Transverse colon (tissue), 4 donors: ENCODE results near the gene MRPS5. TPM values are rescaled to one million over a fixed set of nuclear protein-coding genes. Genes with fewer than 3 reads are reported as not detected.
A peak's percentile ranks its signal among the peaks of the same experiment; 100 is the strongest.

ENCODE experiments used
- DNase-seq: peaks from one replicate; pipeline ENCODE4 v3.0.0-alpha.2; 2019
- H3K27ac ChIP-seq, 4 donors: fragments of 200-600 bp; sonication (generic); 2 replicates each; pipeline ENCODE4 v1.5.1; 2016 to 2018; ENCODE audit warnings: inconsistent platforms in 4 of 4
- H3K27me3 ChIP-seq: fragments of 200-600 bp; sonication (generic); 2 replicates; pipeline ENCODE4 v1.5.1; 2017; ENCODE audit warnings: inconsistent platforms
- H3K36me3 ChIP-seq, 4 donors: fragments of 200-600 bp; sonication (generic); 2 replicates each; pipeline ENCODE4 v1.5.1; 2017 to 2019; ENCODE audit warnings: inconsistent platforms in 4 of 4
- H3K4me1 ChIP-seq, 4 donors: fragments of 200-600 bp; sonication (generic); 2 replicates each; pipeline ENCODE4 v1.5.1; 2017 to 2020; ENCODE audit warnings: inconsistent platforms in 4 of 4
- H3K4me3 ChIP-seq, 4 donors: fragments of 200-600 bp; sonication (generic); 1 replicate in 1 of 4; 2 replicates in 3 of 4; pipeline versions ENCODE4 v1.5.1 to v1.6.1; 2017 to 2019; ENCODE audit warnings: inconsistent platforms in 4 of 4
- H3K9me3 ChIP-seq, 2 donors: fragments of 200-600 bp; sonication (generic); 2 replicates each; pipeline ENCODE4 v1.5.1; 2017 to 2019; ENCODE audit warnings: inconsistent platforms in 2 of 2
- CTCF ChIP-seq, 5 experiments: fragments of 200-600 bp in 3 of 5; fragments of 450-650 bp in 2 of 5; sonication (generic) in 3 of 5; IDR thresholded peaks; 1 replicate in 2 of 5; 2 replicates in 3 of 5; pipeline ENCODE4 v1.5.1; 2016 to 2017; ENCODE audit warnings: antibody characterized with exemption in 5 of 5, inconsistent platforms in 3 of 5, mild to moderate bottlenecking in 2 of 5, moderate library complexity in 1 of 5
- EP300 ChIP-seq: sonication (generic); formaldehyde crosslinking; IDR thresholded peaks from one replicate; pipeline ENCODE4 v1.6.1; 2017; ENCODE audit warnings: antibody characterized with exemption, low read depth
- POLR2A ChIP-seq: fragments of 450-650 bp; IDR thresholded peaks from one replicate; pipeline ENCODE4 v1.6.1; 2016; ENCODE audit warnings: antibody characterized with exemption, mild to moderate bottlenecking, moderate library complexity
- POLR2AphosphoS5 ChIP-seq, 3 donors: sonication (generic); formaldehyde crosslinking; IDR thresholded peaks; one replicate each; pipeline ENCODE4 v1.6.1; 2016; ENCODE audit warnings: antibody characterized with exemption in 3 of 3
- WGBS, 2 donors: methylation state at CpG; one replicate each; pipeline ENCODE4 v1.1.5; 2018; ENCODE audit warnings: low coverage in 1 of 2; 5-methylcytosine and 5-hydroxymethylcytosine counted together
- in situ Hi-C, 4 donors: fragments of 200-750 bp; cut with MboI; loops; one replicate each; pipeline versions ENCODE4 v1.15.0 to v1.15.1; 2017; ENCODE audit warnings: low sequenced_read_pairs in 3 of 4, low pct_ligation_motif_present in 1 of 4, low pct_unique_long_range_greater_than_20kb in 1 of 4
- intact Hi-C: fragments of 100-400 bp; cut with DNase I; formaldehyde crosslinking; loops from one replicate; pipeline ENCODE4 v1.15.1; 2023; ENCODE audit warnings: low total_unique reads
- total RNA-seq, 4 donors: library from RNA; depleted of rRNA; stranded (reverse); fragments of >200 nt; gene quantifications; one replicate each; pipeline ENCODE4 v1.1.0, GENCODE V29; 2016

The MRPS5 gene
- total RNA-seq, 4 donors from 2014 or later = 61.7 to 145 (median 77.2) TPM

GRCh38 chr2:95077861-95078603, 43.6 kb downstream of the MRPS5 start:
- H3K27me3 ChIP-seq = peaks cover 56% of the 10 kb centered on the region
- intact Hi-C loops (no loop called here), in situ Hi-C loops (no loop called here)

GRCh38 chr2:95077530-95077825, 44.1 kb downstream of the MRPS5 start:
- WGBS, 2 donors = 30 to 37% methylated on average over 2 to 3 of the region's 3 CpGs
- intact Hi-C loops = no loop called here
- H3K27me3 ChIP-seq = peaks cover 59% of the 10 kb centered on the region

More at GRCh38 chr2:95077861-95078603, 43.6 kb downstream of the MRPS5 start:
- Histone ChIP-seq H3K9me3 (no peaks in the 10 kb centered on the region), H3K4me1 (peaks cover 0 to 9% (median 7%) of the 10 kb centered on the region in 4 donors), H3K27ac (no peak overlapping the region), H3K4me3 (no peak overlapping the region), H3K36me3 (no peaks in the 10 kb centered on the region)
- no peak for DNase-seq
- no peak for TF ChIP-seq POLR2A
- TF ChIP-seq EP300 = no peak
- TF ChIP-seq CTCF (IDR thresholded peaks at IDR 0.05) = no peak
- no peak for TF ChIP-seq POLR2AphosphoS5 (IDR thresholded peaks at IDR 0.05)
- 84% methylated on average over 10 of the region's 10 CpGs; no CpG with 5 or more reads in 1 of the 2 donors for WGBS, 2 donors

GRCh38 chr2:95076705-95077529, 44.7 kb downstream of the MRPS5 start:
- Histone ChIP-seq H3K36me3 (no peaks in the 10 kb centered on the region), H3K27me3 (peaks cover 64% of the 10 kb centered on the region), H3K4me3 (peak overlapping the region; percentile 3 to 51 (median 38)), H3K27ac (no peak overlapping the region), H3K9me3 (no peaks in the 10 kb centered on the region), H3K4me1 (peaks cover 0 to 9% (median 7%) of the 10 kb centered on the region in 4 donors)
- peak; percentile 87 for DNase-seq
- 0 to 7% methylated on average over 1 to 34 of the region's 44 CpGs for WGBS, 2 donors
- in situ Hi-C loops (no loop called here), intact Hi-C loops (no loop called here)
- TF ChIP-seq POLR2AphosphoS5 (IDR thresholded peaks at IDR 0.05) (no peak), CTCF (IDR thresholded peaks at IDR 0.05) (peak; percentile 77 to 84 (median 82)), EP300 (no peak), POLR2A (no peak)

More at GRCh38 chr2:95077530-95077825, 44.1 kb downstream of the MRPS5 start:
- H3K9me3 ChIP-seq = no peaks in the 10 kb centered on the region
- peaks cover 0 to 9% (median 7%) of the 10 kb centered on the region in 4 donors for H3K4me1 ChIP-seq
- in situ Hi-C loops = no loop called here
- no peak overlapping the region for H3K27ac ChIP-seq
- DNase-seq = no peak
- TF ChIP-seq POLR2A (no peak), EP300 (no peak), POLR2AphosphoS5 (IDR thresholded peaks at IDR 0.05) (no peak), CTCF (IDR thresholded peaks at IDR 0.05) (no peak)
- H3K4me3 ChIP-seq = no peak overlapping the region
- H3K36me3 ChIP-seq = no peaks in the 10 kb centered on the region

GRCh38 chr2:95075440-95076132, 46.0 kb downstream of the MRPS5 start:
- no peaks in the 10 kb centered on the region for H3K36me3 ChIP-seq
- in situ Hi-C loops (no loop called here), intact Hi-C loops (no loop called here)
- no peaks in the 10 kb centered on the region for H3K9me3 ChIP-seq
- H3K27ac ChIP-seq = no peak overlapping the region
- H3K4me3 ChIP-seq = no peak overlapping the region
- H3K4me1 ChIP-seq = peaks cover 0 to 9% (median 7%) of the 10 kb centered on the region in 4 donors
- TF ChIP-seq EP300 (no peak), CTCF (IDR thresholded peaks at IDR 0.05) (no peak), POLR2A (no peak), POLR2AphosphoS5 (IDR thresholded peaks at IDR 0.05) (no peak)
- WGBS, 2 donors = 82% methylated on average over 8 of the region's 8 CpGs; no CpG with 5 or more reads in 1 of the 2 donors
- DNase-seq = no peak
- H3K27me3 ChIP-seq = peaks cover 64% of the 10 kb centered on the region
